ENCODE data around the gene XPNPEP3.

GRCh38 chr22:40975366-40975765 is 118.4 kb downstream of the XPNPEP3 start:
- TF ChIP-seq POLR2A (IDR thresholded peaks at IDR 0.05; ENCODE audit: low read depth, low read length) = no peak
- no peak for TF ChIP-seq TAF1 (IDR thresholded peaks at IDR 0.05; ENCODE audit: borderline replicate concordance, low read depth, low read length)
